HG03066 (cell line): ENCODE data around the gene TTLL10.

Source experiments
- ATAC-seq: cut with Tn5 transposase; IDR thresholded peaks from one replicate; pipeline ENCODE4 v1.9.1; 2021; ENCODE audit warnings: low read depth; ENCODE audit not compliant: unreplicated experiment

Gene TTLL10

GRCh38 chr1:1216770-1217620 lies 43.3 kb downstream of the TTLL10 start:
- ATAC-seq = no peak

DNA sequence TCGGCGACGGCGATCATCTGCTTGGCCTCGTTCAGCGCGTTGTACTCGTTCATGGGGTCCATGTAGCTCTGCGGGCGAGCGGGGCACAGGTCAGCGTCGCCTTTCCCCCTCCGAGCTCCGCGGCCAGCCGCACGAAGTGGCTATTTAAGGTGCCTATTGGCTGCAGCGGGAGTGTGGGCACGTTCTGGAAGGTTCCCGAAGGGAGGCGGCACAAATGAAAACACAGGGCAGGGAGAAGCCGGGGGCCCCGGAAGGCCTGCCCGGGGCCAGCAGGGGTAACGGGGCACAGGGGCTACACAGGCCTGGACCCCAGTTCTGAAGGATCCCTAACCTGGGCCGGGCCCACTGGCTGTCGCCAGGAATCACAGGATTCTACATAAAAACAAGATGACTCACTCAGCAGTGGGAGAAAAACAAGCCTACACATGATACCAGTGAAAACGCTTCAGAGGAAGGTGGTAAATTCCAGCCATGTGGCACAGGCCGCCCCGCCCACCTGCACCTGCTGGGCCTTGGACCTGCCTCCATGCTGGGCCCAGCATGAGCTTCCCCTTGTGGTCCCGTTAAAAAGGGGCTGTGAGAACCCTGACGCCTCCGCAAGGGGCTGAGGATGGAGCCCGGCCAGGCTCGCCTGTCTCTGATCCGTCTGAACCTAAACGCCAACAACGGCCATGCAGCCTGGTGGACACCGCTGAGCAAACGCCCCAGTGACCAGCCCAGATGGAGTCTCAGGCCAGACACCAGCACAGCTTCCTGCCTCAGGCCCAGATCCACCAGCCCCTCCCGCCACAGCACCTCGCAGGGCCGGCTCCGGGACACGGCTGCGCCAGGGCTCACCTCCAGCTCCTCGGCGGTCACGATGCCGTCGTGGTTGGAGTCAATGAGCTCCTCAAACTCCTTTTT lies 44.2 kb downstream of the TTLL10 start:
- ATAC-seq = no peak

DNA sequence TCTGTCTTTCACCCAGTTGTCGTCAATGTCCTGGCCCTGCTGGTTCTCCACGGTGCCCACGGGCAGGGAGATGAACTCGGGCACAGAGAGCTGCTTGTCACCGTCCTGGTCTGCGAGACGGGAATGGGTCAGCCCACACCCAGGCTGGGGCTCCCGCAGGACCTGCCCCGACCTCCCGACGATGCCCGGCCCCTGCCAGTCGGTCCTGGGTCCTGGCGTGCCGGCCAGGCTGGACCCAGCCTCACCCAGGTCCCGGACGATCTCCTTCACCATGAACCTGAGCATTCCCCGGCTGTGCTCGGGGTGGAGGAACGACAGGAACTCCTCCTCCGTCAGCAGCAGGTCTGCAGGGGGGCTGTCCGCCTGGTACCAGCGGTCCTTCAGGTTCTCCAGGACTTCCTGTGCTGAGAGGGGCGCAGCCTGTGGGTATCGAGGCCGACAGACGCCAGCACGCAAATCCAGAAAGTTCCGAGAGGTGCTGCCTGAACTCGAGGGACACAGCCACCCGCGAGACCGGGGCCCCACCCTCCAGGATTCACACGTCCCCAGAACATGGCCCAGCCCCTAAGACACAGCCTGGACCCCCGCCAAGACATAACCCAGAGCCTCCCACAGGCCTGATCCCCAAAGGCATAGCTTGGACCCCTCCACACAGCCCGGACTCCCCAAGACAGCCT lies 45.0 kb downstream of the TTLL10 start:
- ATAC-seq = no peak

- ATAC-seq = no peak
These were observed 45.7 kb downstream of the TTLL10 start for GRCh38 chr1:1219341-1219740.

GRCh38 chr1:1220197-1220596 lies 46.5 kb downstream of the TTLL10 start:
- no peak for ATAC-seq

DNA sequence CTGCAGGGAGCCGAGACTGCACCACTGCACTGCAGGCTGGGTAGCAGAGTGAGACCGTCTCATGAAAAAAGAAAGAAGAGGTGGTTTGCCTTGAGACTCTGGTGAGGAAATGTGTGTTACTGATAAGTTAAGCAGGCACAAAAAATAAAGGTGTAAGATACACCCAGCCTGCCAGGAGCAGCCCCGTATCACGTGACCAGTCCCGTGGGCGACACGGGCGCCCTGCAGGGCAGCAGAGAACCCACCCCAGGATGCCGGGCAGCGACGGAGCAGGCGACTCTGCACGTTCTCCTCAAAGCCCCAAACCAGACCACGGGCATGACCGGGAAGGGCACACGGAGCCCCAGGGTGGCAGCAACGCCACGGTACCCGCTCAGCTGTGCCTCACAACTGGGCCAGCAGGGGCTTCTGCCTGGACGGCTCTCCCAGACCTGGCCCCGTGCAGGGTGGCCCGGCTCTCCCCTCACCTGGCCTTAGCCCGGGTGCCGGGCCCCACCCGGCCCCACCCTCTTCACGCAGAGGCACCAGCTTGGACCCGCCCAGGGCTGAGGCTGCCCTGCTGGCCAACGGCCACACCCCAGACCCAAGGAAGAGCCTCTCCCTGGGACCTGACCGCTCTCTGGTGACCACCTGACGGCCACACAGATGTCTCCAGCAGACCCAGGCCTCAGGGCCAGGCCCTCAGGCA lies 48.4 kb downstream of the TTLL10 start:
- no peak for ATAC-seq

DNA sequence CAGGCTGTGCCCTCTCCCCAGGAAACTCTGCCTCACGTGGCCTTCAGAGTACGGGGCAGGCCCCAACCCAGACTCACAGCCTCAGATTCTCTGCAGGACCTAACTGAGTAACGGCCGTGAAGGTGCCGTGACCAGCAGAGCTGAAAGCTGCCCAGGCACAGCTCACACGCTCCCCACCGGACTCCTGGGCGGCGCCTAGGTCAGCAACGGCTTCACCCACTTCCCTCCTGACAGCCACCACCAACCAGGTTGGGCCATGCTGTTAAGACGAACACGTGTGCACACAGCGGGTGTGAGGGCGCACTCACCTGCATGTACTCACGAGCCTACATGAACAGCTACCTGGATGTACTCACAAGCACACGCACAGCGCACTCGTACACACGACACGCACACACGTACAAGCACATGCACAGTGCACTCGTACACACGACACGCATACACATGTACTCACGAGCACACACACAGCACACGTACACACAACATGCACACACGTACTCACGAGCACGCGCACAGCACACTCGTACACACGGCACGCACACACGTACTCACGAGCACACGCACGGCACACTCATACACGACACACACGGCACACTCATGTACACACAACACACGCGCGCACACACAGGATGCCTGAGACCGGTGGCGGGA lies 49.0 kb downstream of the TTLL10 start:
- ATAC-seq = no peak

GRCh38 chr1:1223321-1223720 lies 49.6 kb downstream of the TTLL10 start:
- no peak for ATAC-seq

DNA sequence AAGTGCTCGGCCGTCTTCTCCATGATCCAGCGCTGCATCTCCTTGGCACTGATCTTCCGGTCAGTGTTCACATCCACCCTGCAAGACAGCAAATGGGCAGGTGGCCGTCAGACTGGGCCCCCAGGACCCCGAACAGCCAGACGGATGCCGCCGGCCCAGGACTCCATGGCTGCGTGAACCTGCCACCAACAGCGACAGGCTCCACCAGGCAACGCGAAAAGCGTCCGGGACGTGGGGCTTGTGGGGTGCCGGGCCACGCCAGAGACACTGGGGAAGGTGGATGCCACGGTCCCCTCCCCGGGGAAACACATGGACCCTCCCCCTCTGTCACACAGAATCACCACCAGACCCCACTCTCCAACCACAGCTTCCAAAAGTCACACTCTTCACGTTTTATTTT lies 50.2 kb downstream of the TTLL10 start:
- no peak for ATAC-seq

- no peak for ATAC-seq
These were observed 51.7 kb downstream of the TTLL10 start for GRCh38 chr1:1225238-1225845.

GRCh38 chr1:1225913-1226312 lies 52.2 kb downstream of the TTLL10 start:
- no peak for ATAC-seq

GRCh38 chr1:1226566-1227362 lies 53.1 kb downstream of the TTLL10 start:
- no peak for ATAC-seq

DNA sequence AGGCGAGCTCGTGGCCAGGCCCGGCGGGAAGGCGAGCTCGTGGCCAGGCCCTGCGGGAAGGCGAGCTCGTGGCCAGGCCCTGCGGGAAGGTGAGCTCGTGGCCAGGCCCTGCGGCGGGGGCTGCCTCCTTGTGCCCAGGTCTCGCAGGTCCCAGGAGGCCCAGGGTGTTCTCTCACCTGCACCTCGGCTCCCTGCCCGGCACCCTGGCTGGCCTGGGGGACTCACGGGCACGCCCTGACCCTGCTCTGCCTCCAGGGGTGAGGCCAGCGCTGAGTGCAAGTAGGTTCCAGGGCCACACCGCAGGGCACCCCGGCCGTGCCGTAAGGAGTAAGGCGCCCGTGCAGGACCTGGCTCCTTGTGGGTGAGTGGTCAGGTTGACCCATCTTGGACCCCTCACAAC lies 53.7 kb downstream of the TTLL10 start:
- ATAC-seq = no peak

DNA sequence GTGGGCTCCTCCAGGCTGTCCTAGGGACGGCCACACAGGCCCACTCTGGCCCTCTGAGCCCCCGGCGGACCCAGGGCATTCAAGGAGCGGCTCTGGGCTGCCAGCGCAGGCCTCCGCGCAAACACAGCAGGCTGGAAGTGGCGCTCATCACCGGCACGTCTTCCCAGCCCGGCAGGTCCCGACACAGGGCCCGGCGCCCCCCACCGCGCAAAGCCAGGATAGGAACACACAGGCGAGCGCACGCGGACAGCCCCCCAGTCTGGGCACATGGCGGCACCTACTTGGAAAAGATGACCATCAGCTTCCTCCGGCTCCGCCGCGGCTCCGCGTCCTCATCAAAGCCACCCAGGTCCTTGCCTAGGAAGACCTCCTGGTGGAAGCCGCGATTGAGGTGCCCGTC lies 54.5 kb downstream of the TTLL10 start:
- ATAC-seq = no peak

GRCh38 chr1:1228596-1229321 lies 55.1 kb downstream of the TTLL10 start:
- ATAC-seq = no peak

- ATAC-seq = no peak
These were observed 56.1 kb downstream of the TTLL10 start for GRCh38 chr1:1229770-1230169.

DNA sequence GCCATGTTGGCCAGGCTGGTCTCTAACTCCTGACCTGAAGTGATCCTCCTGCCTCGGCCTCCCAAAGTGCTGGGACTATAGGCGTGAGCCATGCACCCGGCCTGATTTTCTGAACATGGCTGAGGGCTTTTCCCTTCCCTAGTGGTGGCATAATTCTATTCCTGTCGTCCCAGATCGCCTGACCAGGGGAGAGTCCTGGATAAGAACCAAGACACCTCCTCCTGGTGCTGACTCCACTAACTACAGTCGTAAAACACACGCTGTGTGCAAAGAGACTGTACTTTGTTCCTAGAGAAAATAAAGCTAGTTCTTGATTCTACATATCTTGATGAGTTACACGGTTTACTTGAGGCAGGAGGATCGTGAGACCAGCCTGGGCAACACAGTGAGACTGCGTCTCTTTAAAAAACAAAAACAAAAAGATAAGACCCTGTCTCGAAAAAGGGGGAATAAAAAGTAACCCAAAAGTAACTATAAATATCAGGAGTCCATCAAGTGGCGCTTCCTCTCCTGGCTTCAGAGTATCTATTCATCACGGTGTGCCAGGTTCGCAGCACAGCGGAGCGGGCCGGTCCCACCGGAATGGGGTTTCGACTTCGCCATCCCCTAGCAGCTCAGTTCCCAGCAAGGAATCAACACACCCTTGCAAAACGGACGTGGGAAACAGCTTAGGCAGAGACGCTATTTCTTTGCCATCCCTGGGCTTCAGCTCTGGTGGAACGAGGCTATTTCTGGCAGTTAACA lies 57.1 kb downstream of the TTLL10 start:
- no peak for ATAC-seq
